A673 (cell line): ENCODE data around the gene SGK1.

Experiments
- EZH2 ChIP-seq: fragments of 200-600 bp; sonication (generic); IDR thresholded peaks from 2 replicates; pipeline ENCODE4 v1.6.1; 2017; ENCODE audit warnings: borderline replicate concordance, low read depth, mild to moderate bottlenecking, mixed read lengths, antibody characterized with exemption, low read length; ENCODE audit not compliant: poor library complexity, severe bottlenecking
- TF ChIP-seq, protein P1 (sequence below): fragments of 300-800, 200-600 bp; sonication (generic); conservative IDR thresholded peaks from 2 replicates; pipeline ENCODE4 v1.5.1; 2017; ENCODE audit warnings: low read depth, mild to moderate bottlenecking, antibody characterized with exemption, low read length, moderate library complexity, mixed read lengths

DNA sequence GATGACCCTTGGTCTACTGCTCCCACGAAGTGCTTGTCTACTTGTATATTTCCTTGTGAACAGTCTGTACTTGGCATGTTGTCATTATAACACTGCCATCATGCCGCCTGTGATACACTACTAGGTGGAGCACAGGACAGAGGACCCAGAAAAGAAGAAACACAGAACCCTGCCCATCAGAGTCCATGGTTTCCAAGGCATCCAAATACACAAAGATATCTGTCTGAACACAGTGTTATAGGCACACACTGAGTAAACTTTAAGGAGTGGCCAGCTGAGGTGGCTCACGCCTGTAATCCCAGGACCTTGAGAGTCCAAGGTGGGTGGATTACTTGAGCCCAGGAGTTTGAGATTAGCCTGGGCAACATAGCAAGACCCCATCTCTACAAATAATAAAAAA, 155.0 kb downstream of the SGK1 start:
- TF ChIP-seq, protein P1, sequence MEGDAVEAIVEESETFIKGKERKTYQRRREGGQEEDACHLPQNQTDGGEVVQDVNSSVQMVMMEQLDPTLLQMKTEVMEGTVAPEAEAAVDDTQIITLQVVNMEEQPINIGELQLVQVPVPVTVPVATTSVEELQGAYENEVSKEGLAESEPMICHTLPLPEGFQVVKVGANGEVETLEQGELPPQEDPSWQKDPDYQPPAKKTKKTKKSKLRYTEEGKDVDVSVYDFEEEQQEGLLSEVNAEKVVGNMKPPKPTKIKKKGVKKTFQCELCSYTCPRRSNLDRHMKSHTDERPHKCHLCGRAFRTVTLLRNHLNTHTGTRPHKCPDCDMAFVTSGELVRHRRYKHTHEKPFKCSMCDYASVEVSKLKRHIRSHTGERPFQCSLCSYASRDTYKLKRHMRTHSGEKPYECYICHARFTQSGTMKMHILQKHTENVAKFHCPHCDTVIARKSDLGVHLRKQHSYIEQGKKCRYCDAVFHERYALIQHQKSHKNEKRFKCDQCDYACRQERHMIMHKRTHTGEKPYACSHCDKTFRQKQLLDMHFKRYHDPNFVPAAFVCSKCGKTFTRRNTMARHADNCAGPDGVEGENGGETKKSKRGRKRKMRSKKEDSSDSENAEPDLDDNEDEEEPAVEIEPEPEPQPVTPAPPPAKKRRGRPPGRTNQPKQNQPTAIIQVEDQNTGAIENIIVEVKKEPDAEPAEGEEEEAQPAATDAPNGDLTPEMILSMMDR, result no peak
- no peak for TF ChIP-seq EZH2
